HCT116 (cell line): Measurements from ENCODE around the gene CAPN5. TPM values are rescaled to one million over a fixed set of nuclear protein-coding genes. Genes with fewer than 3 reads are reported as not detected.

ENCODE experiments used
- ATAC-seq: fragments of 200-7000 bp; cut with Tn5 transposase; 2 replicates; pipeline ENCODE4 v1.9.1; 2020; ENCODE audit warnings: mild to moderate bottlenecking, moderate library complexity
- BruUV-seq: library from RNA; stranded (reverse); fragments of 400-500 nt; replicated peaks from 2 replicates; lab custom pipeline; 2021; lab: Mats Ljungman, UMichigan
- CTCF ChIA-PET: fragments of 300-600 bp; sonication (Branson Sonifier 250); formaldehyde crosslinking; loops from one replicate; lab custom pipeline; 2021; ENCODE audit warnings: antibody characterized with exemption; lab: Charles Lee
- POLR2A ChIA-PET: fragments of 300-600, 350-600 bp; sonication (Branson Sonifier 250); formaldehyde crosslinking; loops from one replicate; lab custom pipeline; 2021; ENCODE audit warnings: antibody characterized with exemption; lab: Charles Lee
- RAD21 ChIA-PET, 2 experiments: fragments of 300-600 bp; sonication (Branson Sonifier 250); formaldehyde crosslinking; loops; one replicate each; lab custom pipeline; 2023; ENCODE audit warnings: low total read pairs in 2 of 2; ENCODE audit not compliant: uncharacterized antibody in 2 of 2, unreplicated experiment in 2 of 2, low non-redundant PET in 1 of 2; lab: Charles Lee
- DNase-seq: peaks from one replicate; pipeline ENCODE4 v3.0.0-alpha.2; 2010; ENCODE audit warnings: low read depth, low spot score
- H2AFZ ChIP-seq: fragments of 200-600 bp; shearing (Covaris generic), sonication (generic); 2 replicates; pipeline ENCODE4 v1.6.1; 2017; ENCODE audit warnings: low read depth, mixed run types, mixed read lengths, antibody characterized with exemption, low read length; ENCODE audit not compliant: poor library complexity, severe bottlenecking
- H3K27ac ChIP-seq: 2 replicates; pipeline ENCODE4 v1.5.1; 2012; ENCODE audit warnings: low read depth, low read length
- H3K27me3 ChIP-seq: fragments of 200-600 bp; sonication (generic); 2 replicates; pipeline ENCODE4 v1.6.1; 2016; ENCODE audit warnings: mixed run types, low read length, mixed read lengths; ENCODE audit not compliant: insufficient read depth
- H3K36me3 ChIP-seq, 2 experiments: fragments of 200-500 bp in 1 of 2; fragments of 200-600 bp in 1 of 2; sonication (Bioruptor generic) in 1 of 2; sonication (generic) in 1 of 2; 2 replicates each; pipeline versions ENCODE4 v1.5.1 to v1.6.1; 2014 to 2016; ENCODE audit warnings: low read length in 2 of 2, inconsistent platforms in 1 of 2, mixed read lengths in 1 of 2, mixed run types in 1 of 2; ENCODE audit not compliant: insufficient read depth in 2 of 2, control insufficient read depth in 1 of 2
- H3K4me1 ChIP-seq, 2 experiments: fragments of 200-600 bp in 1 of 2; sonication (generic) in 1 of 2; 2 replicates each; pipeline versions ENCODE4 v1.5.1 to v1.6.1; 2012 to 2017; ENCODE audit warnings: low read length in 2 of 2, inconsistent platforms in 1 of 2, mild to moderate bottlenecking in 1 of 2, mixed read lengths in 1 of 2, mixed run types in 1 of 2, moderate library complexity in 1 of 2; ENCODE audit not compliant: insufficient read depth in 2 of 2, control insufficient read depth in 1 of 2
- H3K4me2 ChIP-seq: fragments of 200-600 bp; sonication (generic); 2 replicates; pipeline ENCODE4 v1.6.1; 2017; ENCODE audit warnings: mixed run types, low read length, mixed read lengths
- H3K4me3 ChIP-seq, 2 experiments: fragments of 200-600 bp in 1 of 2; sonication (generic) in 1 of 2; replicated peaks in 1 of 2; 2 replicates each; pipeline ENCODE4 v1.5.1; 2011 to 2016; ENCODE audit warnings: low read length in 2 of 2, control low read depth in 1 of 2, low read depth in 1 of 2, mild to moderate bottlenecking in 1 of 2, mixed read lengths in 1 of 2, mixed run types in 1 of 2
- H3K79me2 ChIP-seq: fragments of 200-600 bp; sonication (generic); 2 replicates; pipeline ENCODE4 v1.6.1; 2017; ENCODE audit warnings: mild to moderate bottlenecking, mixed run types, low read length, moderate library complexity, mixed read lengths; ENCODE audit not compliant: insufficient read depth
- H3K9ac ChIP-seq: fragments of 200-600 bp; sonication (generic); 2 replicates; pipeline ENCODE4 v1.6.1; 2016; ENCODE audit warnings: low read length, mixed read lengths
- H3K9me2 ChIP-seq: fragments of 200-600 bp; sonication (generic), shearing (Covaris generic); 2 replicates; pipeline ENCODE4 v1.6.1; 2017; ENCODE audit warnings: mixed run types, mild to moderate bottlenecking, moderate library complexity; ENCODE audit not compliant: insufficient read depth
- H3K9me3 ChIP-seq, 2 experiments: fragments of 200-500 bp in 1 of 2; fragments of 200-600 bp in 1 of 2; sonication (Bioruptor generic) in 1 of 2; sonication (generic) in 1 of 2; 2 replicates each; pipeline ENCODE4 v1.6.1; 2014 to 2017; ENCODE audit warnings: low read length in 2 of 2, mixed read lengths in 2 of 2, inconsistent platforms in 1 of 2, low read depth in 1 of 2, mild to moderate bottlenecking in 1 of 2, mixed run types in 1 of 2, moderate library complexity in 1 of 2; ENCODE audit not compliant: control insufficient read depth in 1 of 2, insufficient read depth in 1 of 2
- H4K20me1 ChIP-seq: fragments of 200-600 bp; sonication (generic), shearing (Covaris generic); 2 replicates; pipeline ENCODE4 v1.6.1; 2017; ENCODE audit warnings: mixed run types, mild to moderate bottlenecking, moderate library complexity; ENCODE audit not compliant: insufficient read depth
- ATF3 ChIP-seq: IDR thresholded peaks from 2 replicates; pipeline ENCODE4 v1.6.1; 2012
- CEBPB ChIP-seq: IDR thresholded peaks from 2 replicates; pipeline ENCODE4 v1.6.1; 2012; ENCODE audit warnings: low read depth
- CTCF ChIP-seq, 3 experiments: fragments of 200-600 bp in 1 of 3; sonication (generic) in 1 of 3; IDR thresholded peaks in 2 of 3; conservative IDR thresholded peaks in 1 of 3; 2 replicates each; pipeline ENCODE4 v1.5.1; 2012 to 2017; ENCODE audit warnings: low read depth in 2 of 3, low read length in 2 of 3, antibody characterized with exemption in 1 of 3, borderline replicate concordance in 1 of 3, control low read depth in 1 of 3, mild to moderate bottlenecking in 1 of 3, mixed read lengths in 1 of 3, mixed run types in 1 of 3, moderate library complexity in 1 of 3; ENCODE audit not compliant: insufficient read depth in 1 of 3
- EGR1 ChIP-seq: IDR thresholded peaks from 2 replicates; pipeline ENCODE4 v1.6.1; 2012; ENCODE audit warnings: low read depth
- ELF1 ChIP-seq: IDR thresholded peaks from 2 replicates; pipeline ENCODE4 v1.6.1; 2012; ENCODE audit warnings: low read depth, borderline replicate concordance
- EZH2phosphoT487 ChIP-seq: fragments of 200-600 bp; IDR thresholded peaks from 2 replicates; pipeline ENCODE4 v1.6.1; 2018; ENCODE audit warnings: antibody characterized with exemption, borderline replicate concordance
- FOSL1 ChIP-seq: IDR thresholded peaks from 2 replicates; pipeline ENCODE4 v1.6.1; 2012; ENCODE audit warnings: low read depth
- POLR2A ChIP-seq: IDR thresholded peaks from 2 replicates; pipeline ENCODE4 v1.7.0; 2011; ENCODE audit warnings: borderline replicate concordance; ENCODE audit not compliant: insufficient read depth, insufficient read length; ENCODE audit errors: extremely low read depth
- RAD21 ChIP-seq: IDR thresholded peaks from 2 replicates; pipeline ENCODE4 v1.6.1; 2012; ENCODE audit warnings: low read depth, mild to moderate bottlenecking
- REST ChIP-seq: IDR thresholded peaks from 2 replicates; pipeline ENCODE4 v1.6.1; 2012; ENCODE audit warnings: low read depth
- SIN3A ChIP-seq: IDR thresholded peaks from 2 replicates; pipeline ENCODE4 v1.6.1; 2012; ENCODE audit warnings: low read depth
- SRF ChIP-seq: IDR thresholded peaks from 2 replicates; pipeline ENCODE4 v1.6.1; 2012; ENCODE audit warnings: low read depth
- TCF7L2 ChIP-seq: IDR thresholded peaks from 2 replicates; pipeline ENCODE4 v1.7.0; 2011; ENCODE audit warnings: borderline replicate concordance, inconsistent platforms; ENCODE audit not compliant: insufficient read depth, insufficient read length; ENCODE audit errors: extremely low read depth
- YY1 ChIP-seq: IDR thresholded peaks from 2 replicates; pipeline ENCODE4 v1.6.1; 2011; ENCODE audit warnings: low read length, low read depth, moderate library complexity, mild to moderate bottlenecking; ENCODE audit not compliant: insufficient replicate concordance; ENCODE audit errors: extremely low read depth
- ZNF274 ChIP-seq: fragments of 200-500 bp; sonication (Bioruptor generic); IDR thresholded peaks from 2 replicates; pipeline ENCODE4 v1.6.1; 2014; ENCODE audit warnings: mild to moderate bottlenecking, low read depth, low read length, inconsistent platforms
- intact Hi-C: fragments of 100-400 bp; cut with micrococcal nuclease; formaldehyde crosslinking; loops from 2 replicates; pipeline ENCODE4 v1.10.0; 2022
- total RNA-seq: library from RNA; stranded (reverse); gene quantifications from one replicate; pipeline ENCODE4 v1.2.1, GENCODE V29; 2021; ENCODE audit not compliant: unreplicated experiment

The CAPN5 gene
- total RNA-seq, 1 experiment from 2014 or later, result 8.6 TPM

DNA sequence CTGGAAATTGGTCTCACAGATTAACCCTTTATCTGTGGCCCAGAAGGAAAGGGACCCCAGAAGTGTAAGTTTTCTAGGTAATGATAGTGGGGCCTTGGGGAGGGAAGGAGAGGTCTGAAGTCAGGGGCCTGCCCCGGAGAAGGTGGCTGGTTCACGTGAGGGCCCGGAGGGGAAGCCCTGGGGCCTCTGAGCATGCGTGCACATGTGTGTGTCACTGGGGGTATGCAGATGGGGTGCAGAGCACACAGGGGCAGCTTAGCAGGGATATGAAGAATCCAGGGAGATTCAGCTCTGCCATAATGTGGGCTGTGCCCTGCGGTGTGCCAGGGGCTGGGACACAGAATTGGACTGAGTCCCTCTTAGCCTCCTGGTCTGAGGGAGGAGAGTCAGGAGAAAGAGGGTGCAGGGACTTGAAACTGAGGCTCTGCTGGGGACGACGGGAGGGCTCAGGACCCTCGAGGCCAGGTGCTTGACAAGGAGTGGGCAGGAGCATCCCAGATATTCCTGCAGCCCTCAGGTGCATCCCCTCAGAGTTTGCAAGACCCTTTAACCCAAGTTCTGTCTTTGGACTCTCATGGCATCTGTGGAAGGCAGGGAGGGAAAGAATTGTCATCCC, 76.7 kb downstream of the CAPN5 start (continued):
- TF ChIP-seq CTCF (IDR thresholded peaks at IDR 0.05 in 2 of 3, conservative IDR thresholded peaks at IDR 0.05 in 1 of 3; ENCODE audit: borderline replicate concordance in 1 of 3, insufficient read depth in 1 of 3, low read depth in 2 of 3, low read length in 2 of 3) (no peak), SIN3A (no peak), FOSL1 (no peak), CEBPB (no peak)

- Histone ChIP-seq H3K27me3 (no peaks in the 10 kb centered on the region), H3K4me1 (peaks cover 0 to 5% of the 10 kb centered on the region in 2 experiments; a peak in 1 of 4 replicates), H2AFZ (no peak overlapping the region), H4K20me1 (no peaks in the 10 kb centered on the region), H3K79me2 (no peaks in the 10 kb centered on the region), H3K4me3 (no peak overlapping the region), H3K4me2 (no peak overlapping the region), H3K9ac (no peak overlapping the region), H3K36me3 (no peaks in the 10 kb centered on the region), H3K27ac (no peak overlapping the region), H3K9me3 (no peaks in the 10 kb centered on the region), H3K9me2 (no peaks in the 10 kb centered on the region)
- no peak for ATAC-seq
- BruUV-seq, result no TSS peak
- ChIA-PET RAD21 (no interaction called here), POLR2A (no interaction called here), CTCF (interaction anchor here (1.5 kb wide), 1 partner anchor 17 kb away, joined by 4 read pairs; no protein-coding TSS in a partner anchor)
- intact Hi-C loops, result no loop called here
- DNase-seq, result no peak
- TF ChIP-seq ATF3 (no peak), CTCF (IDR thresholded peaks at IDR 0.05 in 2 of 3, conservative IDR thresholded peaks at IDR 0.05 in 1 of 3; ENCODE audit: borderline replicate concordance in 1 of 3, insufficient read depth in 1 of 3, low read depth in 2 of 3, low read length in 2 of 3) (no peak), REST (no peak), YY1 (no peak), EZH2phosphoT487 (no peak), POLR2A (no peak), FOSL1 (no peak), SIN3A (no peak), EGR1 (no peak), ELF1 (no peak), CEBPB (no peak), RAD21 (no peak), TCF7L2 (no peak), SRF (no peak), ZNF274 (no peak)
Observed at GRCh38 chr11:77144196-77144856, 77.6 kb downstream of the CAPN5 start.
